Gastroesophageal sphincter (tissue), 4 donors: ENCODE data around the gene TPSD1. TPM values are rescaled to one million over a fixed set of nuclear protein-coding genes. Genes with fewer than 3 reads are reported as not detected.

Experiments used
- ATAC-seq: fragments of 150-250 bp; one replicate; pipeline ENCODE4 v1.9.1; 2016; ENCODE audit warnings: mild to moderate bottlenecking, moderate library complexity
- H3K27ac ChIP-seq, 4 donors: fragments of 200-600 bp; sonication (generic) in 3 of 4; 1 replicate in 3 of 4; 2 replicates in 1 of 4; pipeline ENCODE4 v1.5.1; 2016 to 2019
- H3K27me3 ChIP-seq: fragments of 200-600 bp; sonication (generic); one replicate; pipeline ENCODE4 v1.5.1; 2019
- H3K36me3 ChIP-seq, 2 donors: fragments of 200-600 bp; sonication (generic); one replicate each; pipeline ENCODE4 v1.5.1; 2019; ENCODE audit warnings: control low read depth in 1 of 2
- H3K4me1 ChIP-seq, 3 donors: fragments of 200-600 bp; sonication (generic); 1 replicate in 2 of 3; 2 replicates in 1 of 3; pipeline ENCODE4 v1.5.1; 2016 to 2019; ENCODE audit warnings: control low read depth in 2 of 3
- H3K4me3 ChIP-seq, 2 donors: fragments of 200-600 bp; sonication (generic); one replicate each; pipeline ENCODE4 v1.5.1; 2019; ENCODE audit warnings: mild to moderate bottlenecking in 1 of 2, moderate library complexity in 1 of 2
- H3K9me3 ChIP-seq, 3 donors: fragments of 200-600 bp; sonication (generic); one replicate each; pipeline ENCODE4 v1.5.1; 2017 to 2019; ENCODE audit warnings: control low read depth in 2 of 3
- CTCF ChIP-seq, 4 experiments: fragments of 200-600 bp in 2 of 4; fragments of 450-650 bp in 2 of 4; sonication (generic) in 1 of 4; IDR thresholded peaks; one replicate each; pipeline ENCODE4 v1.5.1; 2017 to 2019; ENCODE audit warnings: antibody characterized with exemption in 4 of 4, mild to moderate bottlenecking in 2 of 4, moderate library complexity in 2 of 4
- EP300 ChIP-seq: sonication (generic); formaldehyde crosslinking; IDR thresholded peaks from one replicate; pipeline ENCODE4 v1.6.1; 2017; ENCODE audit warnings: antibody characterized with exemption, mild to moderate bottlenecking
- POLR2A ChIP-seq, 2 donors: fragments of 450-650 bp; IDR thresholded peaks; one replicate each; pipeline ENCODE4 v1.6.1; 2017; ENCODE audit warnings: antibody characterized with exemption in 2 of 2, mild to moderate bottlenecking in 2 of 2, moderate library complexity in 1 of 2
- POLR2AphosphoS5 ChIP-seq: sonication (generic); formaldehyde crosslinking; IDR thresholded peaks from one replicate; pipeline ENCODE4 v1.6.1; 2017; ENCODE audit warnings: antibody characterized with exemption
- WGBS, 2 donors: methylation state at CpG; one replicate each; pipeline ENCODE4 v1.1.5; 2018; ENCODE audit warnings: low coverage in 1 of 2; 5-methylcytosine and 5-hydroxymethylcytosine counted together
- total RNA-seq, 4 donors: library from RNA; depleted of rRNA; stranded (reverse); fragments of >200 nt; gene quantifications; one replicate each; pipeline ENCODE4 v1.1.0, GENCODE V29; 2016

Gene TPSD1
- total RNA-seq, 4 donors from 2014 or later, result 2.8 to 6.4 (median 3.7) TPM; not detected in 1

- Histone ChIP-seq H3K36me3 (no peaks in the 10 kb centered on the region), H3K9me3 (no peaks in the 10 kb centered on the region), H3K4me1 (no peaks in the 10 kb centered on the region), H3K27me3 (peaks cover 91% of the 10 kb centered on the region), H3K4me3 (no peak overlapping the region), H3K27ac (no peak overlapping the region)
- no peak for TF ChIP-seq EP300
- TF ChIP-seq POLR2A (IDR thresholded peaks at IDR 0.05), result no peak
- TF ChIP-seq CTCF (IDR thresholded peaks at IDR 0.05), result no peak
- TF ChIP-seq POLR2AphosphoS5, result no peak
- no peak for ATAC-seq
- 67% methylated on average over 3 of the region's 16 CpGs; no CpG with 5 or more reads in 1 of the 2 donors for WGBS, 2 donors
These were observed 25.6 kb downstream of the TPSD1 start for GRCh38 chr16:1281517-1281916.

- H3K27me3 ChIP-seq, result peaks cover 91% of the 10 kb centered on the region
- no peak overlapping the region for H3K4me3 ChIP-seq
- no peaks in the 10 kb centered on the region for H3K4me1 ChIP-seq
- no peak overlapping the region for H3K27ac ChIP-seq
- H3K9me3 ChIP-seq, result no peaks in the 10 kb centered on the region
- 78 to 83% methylated on average over 3 to 4 of the region's 17 CpGs for WGBS, 2 donors
- H3K36me3 ChIP-seq, result no peaks in the 10 kb centered on the region
- TF ChIP-seq EP300 (no peak), POLR2A (IDR thresholded peaks at IDR 0.05) (no peak), POLR2AphosphoS5 (no peak), CTCF (IDR thresholded peaks at IDR 0.05) (no peak)
- no peak for ATAC-seq
These were observed 26.6 kb downstream of the TPSD1 start for GRCh38 chr16:1282324-1282973.

GRCh38 chr16:1283296-1283695 lies 27.4 kb downstream of the TPSD1 start:
- peaks cover 91% of the 10 kb centered on the region for H3K27me3 ChIP-seq
- H3K4me3 ChIP-seq, result no peak overlapping the region
- 52% methylated on average over 8 of the region's 17 CpGs; no CpG with 5 or more reads in 1 of the 2 donors for WGBS, 2 donors
- H3K36me3 ChIP-seq, result no peaks in the 10 kb centered on the region
- TF ChIP-seq POLR2AphosphoS5, result no peak
- no peak for TF ChIP-seq EP300
- TF ChIP-seq POLR2A (IDR thresholded peaks at IDR 0.05), result no peak
- no peak for TF ChIP-seq CTCF (IDR thresholded peaks at IDR 0.05)
- no peaks in the 10 kb centered on the region for H3K9me3 ChIP-seq
- H3K4me1 ChIP-seq, result peaks cover 0 to 6% (median 0%) of the 10 kb centered on the region in 3 donors
- no peak overlapping the region for H3K27ac ChIP-seq
- no peak for ATAC-seq

- Histone ChIP-seq H3K36me3 (no peaks in the 10 kb centered on the region), H3K27ac (no peak overlapping the region), H3K27me3 (peaks cover 91% of the 10 kb centered on the region), H3K4me3 (no peak overlapping the region), H3K9me3 (no peaks in the 10 kb centered on the region), H3K4me1 (peaks cover 0 to 12% (median 0%) of the 10 kb centered on the region in 3 donors)
- no peak for ATAC-seq
- WGBS, 2 donors, result no CpG with 5 or more reads among the region's 16 CpGs
- TF ChIP-seq CTCF (IDR thresholded peaks at IDR 0.05) (no peak), EP300 (no peak), POLR2AphosphoS5 (no peak), POLR2A (IDR thresholded peaks at IDR 0.05) (no peak)
These were observed 28.2 kb downstream of the TPSD1 start for GRCh38 chr16:1283996-1284616.
